Neural cell (in vitro differentiated cells): Measurements from ENCODE around the gene OBI1. TPM values are rescaled to one million over a fixed set of nuclear protein-coding genes. Genes with fewer than 3 reads are reported as not detected.

Source experiments
- H2AFZ ChIP-seq: fragments of 200-600, 300-800 bp; sonication (generic), shearing (Covaris generic); 2 replicates; pipeline ENCODE4 v1.6.0; 2014; ENCODE audit warnings: low read depth, mild to moderate bottlenecking, antibody characterized with exemption, low read length, moderate library complexity
- H3F3A ChIP-seq: fragments of 200-600 bp; shearing (Covaris generic); 2 replicates; pipeline ENCODE4 v1.6.1; 2016; ENCODE audit warnings: mild to moderate bottlenecking, moderate library complexity, mixed read lengths, antibody characterized with exemption, low read length; ENCODE audit not compliant: insufficient read depth, poor library complexity, severe bottlenecking
- H3K27ac ChIP-seq: fragments of 200-600, 300-800 bp; sonication (generic), shearing (Covaris generic); 2 replicates; pipeline ENCODE4 v1.5.1; 2014; ENCODE audit warnings: mild to moderate bottlenecking, low read length, moderate library complexity
- H3K27me3 ChIP-seq: fragments of 300-800, 200-600 bp; sonication (generic), shearing (Covaris generic); 2 replicates; pipeline ENCODE4 v1.6.0; 2014; ENCODE audit warnings: mild to moderate bottlenecking, low read depth, low read length, moderate library complexity; ENCODE audit not compliant: insufficient read depth
- H3K36me3 ChIP-seq: fragments of 300-800, 200-600 bp; sonication (generic), shearing (Covaris generic); 2 replicates; pipeline ENCODE4 v1.5.1; 2014; ENCODE audit warnings: mild to moderate bottlenecking, antibody characterized with exemption, low read length, moderate library complexity; ENCODE audit not compliant: insufficient read depth
- H3K4me2 ChIP-seq: fragments of 300-800, 200-600 bp; sonication (generic), shearing (Covaris generic); 2 replicates; pipeline ENCODE4 v1.6.0; 2014; ENCODE audit warnings: mild to moderate bottlenecking, low read length
- H3K4me3 ChIP-seq: fragments of 300-800, 200-600 bp; sonication (generic), shearing (Covaris generic); 2 replicates; pipeline ENCODE4 v1.5.1; 2014; ENCODE audit warnings: mild to moderate bottlenecking, low read length, moderate library complexity
- H3K79me2 ChIP-seq: fragments of 200-600 bp; shearing (Covaris generic); replicated peaks from 2 replicates; pipeline ENCODE4 v1.6.0; 2014; ENCODE audit warnings: mild to moderate bottlenecking, low read length, moderate library complexity; ENCODE audit not compliant: insufficient read depth
- H3K9ac ChIP-seq: fragments of 300-800, 200-600 bp; sonication (generic), shearing (Covaris generic); 2 replicates; pipeline ENCODE4 v1.6.1; 2016; ENCODE audit warnings: mild to moderate bottlenecking, low read length, mixed read lengths
- H3K9me2 ChIP-seq: fragments of 200-600 bp; shearing (Covaris generic); 2 replicates; pipeline ENCODE4 v1.6.1; 2016; ENCODE audit warnings: mild to moderate bottlenecking, low read length, mixed read lengths; ENCODE audit not compliant: insufficient read depth
- H3K9me3 ChIP-seq: fragments of 200-600, 300-800 bp; sonication (generic), shearing (Covaris generic); 2 replicates; pipeline ENCODE4 v1.6.1; 2016; ENCODE audit warnings: mild to moderate bottlenecking, mixed run types, low read length, moderate library complexity, mixed read lengths
- H4K20me1 ChIP-seq: fragments of 200-600 bp; shearing (Covaris generic); 2 replicates; pipeline ENCODE4 v1.6.1; 2016; ENCODE audit warnings: mild to moderate bottlenecking, mixed run types; ENCODE audit not compliant: insufficient read depth
- EP300 ChIP-seq: fragments of 450-650 bp; conservative IDR thresholded peaks from 2 replicates; pipeline ENCODE4 v1.6.1; 2014; ENCODE audit warnings: antibody characterized with exemption, mild to moderate bottlenecking, moderate library complexity; ENCODE audit not compliant: poor library complexity, severe bottlenecking
- EZH2 ChIP-seq: fragments of 200-600, 300-800 bp; shearing (Covaris generic), sonication (generic); IDR thresholded peaks from 2 replicates; pipeline ENCODE4 v1.6.1; 2014; ENCODE audit warnings: antibody characterized with exemption, low read length, borderline replicate concordance, mild to moderate bottlenecking; ENCODE audit not compliant: insufficient read depth, poor library complexity, severe bottlenecking
- MXI1 ChIP-seq: fragments of 450-650 bp; conservative IDR thresholded peaks from 2 replicates; pipeline ENCODE4 v1.6.1; 2014; ENCODE audit warnings: antibody characterized with exemption, mild to moderate bottlenecking; ENCODE audit not compliant: poor library complexity, severe bottlenecking
- POLR2AphosphoS5 ChIP-seq: IDR thresholded peaks from 2 replicates; pipeline ENCODE4 v1.6.1; 2012
- RAD21 ChIP-seq: fragments of 450-650 bp; conservative IDR thresholded peaks from 2 replicates; pipeline ENCODE4 v1.6.1; 2014; ENCODE audit warnings: antibody characterized with exemption, mild to moderate bottlenecking, moderate library complexity
- REST ChIP-seq: IDR thresholded peaks from 2 replicates; pipeline ENCODE4 v1.6.1; 2012; ENCODE audit warnings: borderline replicate concordance
- SMC3 ChIP-seq: fragments of 450-650 bp; conservative IDR thresholded peaks from 2 replicates; pipeline ENCODE4 v1.6.1; 2014; ENCODE audit warnings: antibody characterized with exemption, mild to moderate bottlenecking, moderate library complexity; ENCODE audit not compliant: poor library complexity
- TAF1 ChIP-seq: IDR thresholded peaks from 2 replicates; pipeline ENCODE4 v1.6.1; 2012; ENCODE audit warnings: low read depth
- polyA plus RNA-seq: library from polyadenylated mRNA; depleted of rRNA; stranded (reverse); fragments of >200 nt; gene quantifications from 2 replicates; pipeline ENCODE4 v1.2.3, GENCODE V29; 2014
- TF ChIP-seq, protein P1 (sequence below): fragments of 450-650 bp; IDR thresholded peaks from 2 replicates; pipeline ENCODE4 v1.5.1; 2014; ENCODE audit warnings: antibody characterized with exemption, mild to moderate bottlenecking, moderate library complexity; ENCODE audit not compliant: poor library complexity, severe bottlenecking

The OBI1 gene
- polyA plus RNA-seq, 1 donor from 2014 or later, result 40.1 TPM

DNA sequence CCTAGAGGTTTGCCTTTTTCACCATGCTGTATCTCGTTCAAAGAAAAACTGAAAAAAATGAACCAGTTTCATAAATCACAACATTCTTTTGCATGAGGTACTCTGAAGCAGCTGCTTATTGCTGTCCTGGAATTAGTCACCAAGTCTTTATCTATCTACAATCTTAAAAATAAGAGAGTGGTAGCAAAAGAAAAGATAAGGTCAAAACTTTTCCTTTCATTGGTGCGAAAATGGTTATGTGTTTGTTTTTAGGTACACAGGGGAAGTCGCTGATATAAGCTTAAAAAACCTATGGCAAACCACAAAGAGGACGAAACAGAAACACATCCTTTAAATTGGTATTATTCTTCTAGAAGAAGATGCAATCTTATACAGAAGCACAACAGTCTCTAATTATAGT lies 20.7 kb downstream of the OBI1 start:
- no peak overlapping the region for H2AFZ ChIP-seq

GRCh38 chr13:78636495-78636894 lies 22.5 kb downstream of the OBI1 start:
- H3K36me3 ChIP-seq, result peaks cover 7% of the 10 kb centered on the region
- H3K9me3 ChIP-seq, result no peaks in the 10 kb centered on the region
- H3K4me3 ChIP-seq, result no peak overlapping the region
- H4K20me1 ChIP-seq, result no peaks in the 10 kb centered on the region
- H3K27ac ChIP-seq, result no peak overlapping the region
- H3K27me3 ChIP-seq, result no peaks in the 10 kb centered on the region
- no peak overlapping the region for H3K9ac ChIP-seq
- no peaks in the 10 kb centered on the region for H3F3A ChIP-seq
- H3K79me2 ChIP-seq, result no peaks in the 10 kb centered on the region
- no peaks in the 10 kb centered on the region for H3K9me2 ChIP-seq
- no peak overlapping the region for H2AFZ ChIP-seq
- H3K4me2 ChIP-seq, result no peak overlapping the region
- TF ChIP-seq MXI1 (no peak), EP300 (no peak), SMC3 (no peak), REST (no peak), RAD21 (no peak), POLR2AphosphoS5 (no peak), EZH2 (no peak)
- TF ChIP-seq, protein P1, sequence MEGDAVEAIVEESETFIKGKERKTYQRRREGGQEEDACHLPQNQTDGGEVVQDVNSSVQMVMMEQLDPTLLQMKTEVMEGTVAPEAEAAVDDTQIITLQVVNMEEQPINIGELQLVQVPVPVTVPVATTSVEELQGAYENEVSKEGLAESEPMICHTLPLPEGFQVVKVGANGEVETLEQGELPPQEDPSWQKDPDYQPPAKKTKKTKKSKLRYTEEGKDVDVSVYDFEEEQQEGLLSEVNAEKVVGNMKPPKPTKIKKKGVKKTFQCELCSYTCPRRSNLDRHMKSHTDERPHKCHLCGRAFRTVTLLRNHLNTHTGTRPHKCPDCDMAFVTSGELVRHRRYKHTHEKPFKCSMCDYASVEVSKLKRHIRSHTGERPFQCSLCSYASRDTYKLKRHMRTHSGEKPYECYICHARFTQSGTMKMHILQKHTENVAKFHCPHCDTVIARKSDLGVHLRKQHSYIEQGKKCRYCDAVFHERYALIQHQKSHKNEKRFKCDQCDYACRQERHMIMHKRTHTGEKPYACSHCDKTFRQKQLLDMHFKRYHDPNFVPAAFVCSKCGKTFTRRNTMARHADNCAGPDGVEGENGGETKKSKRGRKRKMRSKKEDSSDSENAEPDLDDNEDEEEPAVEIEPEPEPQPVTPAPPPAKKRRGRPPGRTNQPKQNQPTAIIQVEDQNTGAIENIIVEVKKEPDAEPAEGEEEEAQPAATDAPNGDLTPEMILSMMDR, result no peak

More for the DNA sequence above, 20.7 kb downstream of the OBI1 start:
- Histone ChIP-seq H3K4me3 (no peak overlapping the region), H3K27ac (no peak overlapping the region), H3K27me3 (no peaks in the 10 kb centered on the region), H3K9me3 (no peaks in the 10 kb centered on the region), H3K4me2 (no peak overlapping the region), H4K20me1 (no peaks in the 10 kb centered on the region), H3K9me2 (no peaks in the 10 kb centered on the region), H3K79me2 (no peaks in the 10 kb centered on the region), H3K36me3 (no peaks in the 10 kb centered on the region), H3K9ac (no peak overlapping the region), H3F3A (no peaks in the 10 kb centered on the region)
- TF ChIP-seq, protein P1, result no peak
- no peak for TF ChIP-seq TAF1
- TF ChIP-seq EP300, result no peak
- TF ChIP-seq EZH2, result no peak
- TF ChIP-seq REST, result no peak
- no peak for TF ChIP-seq RAD21
- TF ChIP-seq MXI1, result no peak
- no peak for TF ChIP-seq POLR2AphosphoS5
- TF ChIP-seq SMC3, result no peak
